Mucosa of descending colon (tissue), 3 donors: ENCODE measurements around the gene CDA. TPM values are rescaled to one million over a fixed set of nuclear protein-coding genes. Genes with fewer than 3 reads are reported as not detected.

Experiments
- ATAC-seq: fragments of 200-7000 bp; cut with Tn5 transposase; one replicate; pipeline ENCODE4 v1.9.1; 2020; ENCODE audit warnings: mild to moderate bottlenecking, moderate library complexity
- DNase-seq, 3 donors: peaks; one replicate each; pipeline ENCODE4 v3.0.0-alpha.2; 2020
- H3K36me3 ChIP-seq: fragments of 200-600 bp; one replicate; pipeline ENCODE4 v1.8.0; 2021; ENCODE audit warnings: low read depth, mild to moderate bottlenecking
- H3K4me1 ChIP-seq: fragments of 200-600 bp; one replicate; pipeline ENCODE4 v1.8.0; 2021; ENCODE audit warnings: low read depth, mild to moderate bottlenecking
- H3K4me3 ChIP-seq: fragments of 200-600 bp; one replicate; pipeline ENCODE4 v1.8.0; 2021; ENCODE audit warnings: mild to moderate bottlenecking
- H3K9me3 ChIP-seq: fragments of 200-600 bp; one replicate; pipeline ENCODE4 v1.8.0; 2021; ENCODE audit warnings: mild to moderate bottlenecking
- intact Hi-C, 2 donors: fragments of 100-400 bp; cut with DNase I in 1 of 2; cut with micrococcal nuclease in 1 of 2; formaldehyde crosslinking; loops; one replicate each; pipeline versions ENCODE4 v1.11.0 to v1.11.1; 2022; cut with DNase I, micrococcal nuclease
- total RNA-seq, 3 donors: library from RNA; stranded (reverse); fragmentation: NEBNext Ultra II Directional in 2 of 3; extraction: Animal tissue kit (Norgen Biotek cat#: 25700) in 2 of 3; gene quantifications; one replicate each; pipeline versions ENCODE4 v1.2.1 to v1.2.4, GENCODE V29; 2021 to 2023
- TF ChIP-seq, protein P1 (sequence below): fragments of 200-600 bp; IDR thresholded peaks from one replicate; pipeline ENCODE4 v1.8.0; 2022; ENCODE audit warnings: antibody characterized with exemption, mild to moderate bottlenecking
- donor health status: DM: no; HTN: no; CAD: no; lungs with moderate emphysema.
- donor health status: DM: no; HTN: no; CAD: no.
- donor health status: DM: no; HTN: yes; CAD: no.

CDA gene
- total RNA-seq, 3 donors from 2014 or later, result 33.9 to 63.8 (median 60.9) TPM

DNA sequence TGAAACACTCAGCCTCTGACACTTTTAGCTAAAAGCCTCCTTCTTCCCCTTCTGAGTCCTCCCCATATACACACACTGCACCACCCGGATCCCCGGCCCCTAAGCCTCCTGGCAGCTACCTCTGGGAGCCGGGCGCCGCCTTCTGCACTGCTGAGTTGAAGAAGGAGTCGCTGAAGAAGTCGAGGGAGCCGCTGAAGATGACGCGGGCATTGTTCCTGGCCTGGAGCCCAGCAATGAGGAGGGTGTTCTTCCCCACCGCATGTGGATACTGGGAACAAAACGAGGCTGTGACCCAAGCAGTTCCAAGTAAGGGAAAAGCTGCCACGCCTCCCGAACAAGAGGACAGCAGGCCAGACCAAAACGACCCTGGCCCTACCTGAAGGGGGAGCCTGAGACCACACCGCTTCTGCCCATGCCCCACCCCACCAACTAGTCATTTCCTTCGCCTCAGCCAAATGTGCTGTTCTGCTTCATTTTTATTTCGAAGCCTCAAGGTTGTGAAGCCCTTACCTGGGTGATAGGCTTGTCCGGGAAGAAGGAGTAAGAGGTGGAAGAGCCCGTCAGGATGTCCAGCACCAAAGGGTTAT, 65.3 kb downstream of the CDA start:
- H3K4me3 ChIP-seq, result no peak overlapping the region
- no peaks in the 10 kb centered on the region for H3K9me3 ChIP-seq
- intact Hi-C loops, result no loop called here
- H3K36me3 ChIP-seq, result peaks cover 16% of the 10 kb centered on the region
- no peaks in the 10 kb centered on the region for H3K4me1 ChIP-seq
- DNase-seq (no peak), ATAC-seq (no peak)
- TF ChIP-seq, protein P1, sequence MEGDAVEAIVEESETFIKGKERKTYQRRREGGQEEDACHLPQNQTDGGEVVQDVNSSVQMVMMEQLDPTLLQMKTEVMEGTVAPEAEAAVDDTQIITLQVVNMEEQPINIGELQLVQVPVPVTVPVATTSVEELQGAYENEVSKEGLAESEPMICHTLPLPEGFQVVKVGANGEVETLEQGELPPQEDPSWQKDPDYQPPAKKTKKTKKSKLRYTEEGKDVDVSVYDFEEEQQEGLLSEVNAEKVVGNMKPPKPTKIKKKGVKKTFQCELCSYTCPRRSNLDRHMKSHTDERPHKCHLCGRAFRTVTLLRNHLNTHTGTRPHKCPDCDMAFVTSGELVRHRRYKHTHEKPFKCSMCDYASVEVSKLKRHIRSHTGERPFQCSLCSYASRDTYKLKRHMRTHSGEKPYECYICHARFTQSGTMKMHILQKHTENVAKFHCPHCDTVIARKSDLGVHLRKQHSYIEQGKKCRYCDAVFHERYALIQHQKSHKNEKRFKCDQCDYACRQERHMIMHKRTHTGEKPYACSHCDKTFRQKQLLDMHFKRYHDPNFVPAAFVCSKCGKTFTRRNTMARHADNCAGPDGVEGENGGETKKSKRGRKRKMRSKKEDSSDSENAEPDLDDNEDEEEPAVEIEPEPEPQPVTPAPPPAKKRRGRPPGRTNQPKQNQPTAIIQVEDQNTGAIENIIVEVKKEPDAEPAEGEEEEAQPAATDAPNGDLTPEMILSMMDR, result no peak

DNA sequence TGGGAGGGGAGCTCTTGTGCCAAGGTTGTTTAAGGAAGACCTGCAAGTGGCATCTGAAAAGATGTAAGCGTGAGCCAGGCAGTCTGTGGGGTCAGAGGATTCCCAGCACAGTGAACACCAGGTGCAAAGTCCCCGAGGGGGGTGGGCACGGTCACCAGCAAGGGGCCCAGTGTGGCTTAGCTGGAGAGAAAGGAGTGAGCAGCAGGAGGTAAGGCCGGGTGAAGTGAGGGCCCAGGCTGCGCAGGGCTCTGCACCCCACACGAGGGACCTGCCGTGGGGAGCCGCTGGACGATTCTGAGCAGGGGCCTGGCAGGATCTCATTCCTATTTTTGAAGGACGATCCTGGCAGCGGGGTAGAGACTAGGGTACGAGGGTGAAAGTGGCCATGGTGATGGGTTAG, 68.1 kb downstream of the CDA start:
- DNase-seq (no peak), ATAC-seq (no peak)
- H3K36me3 ChIP-seq, result peaks cover 15% of the 10 kb centered on the region
- peaks cover 12% of the 10 kb centered on the region for H3K4me1 ChIP-seq
- H3K9me3 ChIP-seq, result no peaks in the 10 kb centered on the region
- TF ChIP-seq, protein P1, result no peak
- intact Hi-C loops, result no loop called here
- no peak overlapping the region for H3K4me3 ChIP-seq

DNA sequence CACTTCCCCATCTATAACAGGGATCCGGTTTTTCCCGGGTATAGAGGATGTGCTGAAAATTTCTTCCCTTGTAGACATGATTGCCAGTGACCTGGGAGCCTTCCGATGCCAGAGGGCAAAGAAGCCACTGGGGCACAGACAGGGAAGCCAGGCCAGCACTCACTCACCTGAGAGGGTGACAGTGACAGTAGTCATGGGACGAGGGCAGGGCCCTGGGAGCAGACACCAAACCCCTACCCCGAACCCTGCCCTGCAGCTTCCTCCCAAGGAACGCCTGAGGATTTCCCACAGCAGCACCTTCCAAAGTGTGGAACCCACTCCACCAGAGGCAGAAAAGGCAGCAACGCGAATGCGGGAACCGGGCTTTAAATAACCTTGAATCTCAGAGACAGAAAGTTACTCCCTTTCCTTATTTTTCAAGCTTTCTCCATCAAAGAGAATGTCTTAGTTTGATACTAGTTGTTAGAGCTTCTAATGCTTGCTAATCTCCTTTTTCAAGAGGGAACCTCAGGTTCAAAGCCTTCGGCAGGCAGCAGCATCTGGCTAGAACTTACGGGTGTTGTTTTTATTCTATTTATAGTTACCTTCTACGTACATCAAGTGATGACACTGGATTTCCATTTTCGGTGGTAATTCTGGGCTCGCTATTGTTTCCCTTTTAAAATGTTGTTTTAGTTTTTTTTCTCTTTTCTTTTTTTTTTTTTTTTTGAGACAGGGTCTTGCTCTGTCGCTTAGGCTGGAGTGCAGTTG, 69.4 kb downstream of the CDA start:
- intact Hi-C loops, result no loop called here
- Histone ChIP-seq H3K4me3 (no peak overlapping the region), H3K36me3 (peaks cover 1% of the 10 kb centered on the region), H3K9me3 (no peaks in the 10 kb centered on the region), H3K4me1 (peaks cover 14% of the 10 kb centered on the region)
- DNase-seq (no peak), ATAC-seq (no peak)
- TF ChIP-seq, protein P1, result no peak

DNA sequence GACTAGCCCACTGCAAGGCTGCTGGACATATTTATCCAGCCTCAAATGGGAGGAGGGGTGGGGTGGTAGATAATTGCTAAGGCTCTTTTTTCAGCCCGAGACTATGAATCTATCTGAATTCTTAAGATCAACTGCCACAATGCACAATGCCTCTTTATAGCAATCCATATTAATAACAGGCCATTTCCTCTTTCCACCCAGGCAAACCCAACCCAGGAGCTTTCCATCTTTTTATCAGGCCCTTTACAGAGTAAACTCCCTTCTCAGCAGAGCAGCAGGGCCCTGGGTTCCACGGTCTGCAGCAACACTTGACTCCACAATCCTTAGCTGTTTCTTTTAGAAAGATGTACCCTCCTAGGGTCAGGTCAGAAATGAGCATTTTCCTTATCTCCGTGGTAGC, 71.5 kb downstream of the CDA start:
- Histone ChIP-seq H3K36me3 (no peaks in the 10 kb centered on the region), H3K9me3 (no peaks in the 10 kb centered on the region), H3K4me1 (peaks cover 14% of the 10 kb centered on the region), H3K4me3 (peak overlapping the region; percentile 50)
- DNase-seq (no peak), ATAC-seq (no peak)
- intact Hi-C loops, result no loop called here
- TF ChIP-seq, protein P1, result no peak

DNA sequence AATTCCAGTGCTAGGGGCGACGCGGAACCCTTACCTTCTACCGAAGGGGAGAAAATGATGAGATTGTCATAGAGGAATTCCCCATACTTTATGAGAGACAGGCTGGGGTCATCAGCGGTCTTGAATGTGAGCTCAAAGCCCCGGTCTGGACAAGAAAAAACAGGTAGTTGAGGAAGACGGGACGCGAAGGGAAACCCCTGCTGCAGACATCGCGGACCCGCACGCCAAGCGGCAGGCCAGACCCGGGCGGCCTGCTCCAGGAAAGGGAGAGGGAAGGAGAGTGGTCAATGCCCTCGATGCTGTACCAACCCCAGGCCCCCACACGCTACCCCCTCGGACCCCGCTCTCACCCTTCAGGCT, 71.9 kb downstream of the CDA start:
- H3K36me3 ChIP-seq, result no peaks in the 10 kb centered on the region
- intact Hi-C loops, result no loop called here
- ATAC-seq (peak; percentile 9), DNase-seq (peak in 1 of 3 donors; percentile 27)
- no peaks in the 10 kb centered on the region for H3K9me3 ChIP-seq
- H3K4me3 ChIP-seq, result peak overlapping the region; percentile 50
- peaks cover 14% of the 10 kb centered on the region for H3K4me1 ChIP-seq
- TF ChIP-seq, protein P1, result no peak
